GM21737 (cell line): ENCODE data around the gene PGP.

Source experiments
- ATAC-seq: cut with Tn5 transposase; IDR thresholded peaks from one replicate; pipeline ENCODE4 v1.9.1; 2021; ENCODE audit warnings: mild to moderate bottlenecking, moderate library complexity; ENCODE audit not compliant: unreplicated experiment

PGP gene

DNA sequence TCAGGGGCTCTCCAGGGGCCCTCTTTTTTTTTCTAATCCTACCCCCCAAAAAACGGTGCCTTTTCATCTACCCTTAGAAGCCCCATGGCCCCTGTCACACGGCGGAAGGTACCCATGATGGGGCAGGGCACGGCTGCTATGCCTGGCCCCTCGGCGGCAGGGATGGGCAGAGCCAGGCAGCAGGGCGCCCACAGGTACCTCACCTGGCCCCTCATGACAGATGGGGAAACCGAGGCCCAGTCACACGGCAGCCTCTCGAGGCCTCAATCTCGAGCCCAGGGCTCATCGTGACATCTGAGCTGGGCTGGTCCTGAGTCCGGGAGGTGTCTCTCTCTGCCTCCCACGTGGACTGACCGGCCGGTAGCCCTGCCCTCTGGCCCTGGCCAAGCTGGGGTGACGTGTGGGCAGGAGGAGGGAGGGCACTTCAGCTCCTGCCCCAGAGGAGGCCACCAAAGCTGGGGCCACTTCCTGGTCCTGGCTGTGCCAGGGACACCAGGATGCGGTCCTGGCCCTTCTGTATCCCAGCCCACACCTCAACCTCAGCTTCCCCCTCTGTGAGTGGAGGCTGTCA, 47.5 kb downstream of the PGP start:
- no peak for ATAC-seq

GRCh38 chr16:2166263-2167067, 48.2 kb downstream of the PGP start:
- no peak for ATAC-seq

GRCh38 chr16:2165861-2166260, 48.8 kb downstream of the PGP start:
- ATAC-seq, result no peak

- no peak for ATAC-seq
Measured at GRCh38 chr16:2163211-2163881, 51.3 kb downstream of the PGP start.

GRCh38 chr16:2162676-2163118, 51.9 kb downstream of the PGP start:
- ATAC-seq, result no peak

DNA sequence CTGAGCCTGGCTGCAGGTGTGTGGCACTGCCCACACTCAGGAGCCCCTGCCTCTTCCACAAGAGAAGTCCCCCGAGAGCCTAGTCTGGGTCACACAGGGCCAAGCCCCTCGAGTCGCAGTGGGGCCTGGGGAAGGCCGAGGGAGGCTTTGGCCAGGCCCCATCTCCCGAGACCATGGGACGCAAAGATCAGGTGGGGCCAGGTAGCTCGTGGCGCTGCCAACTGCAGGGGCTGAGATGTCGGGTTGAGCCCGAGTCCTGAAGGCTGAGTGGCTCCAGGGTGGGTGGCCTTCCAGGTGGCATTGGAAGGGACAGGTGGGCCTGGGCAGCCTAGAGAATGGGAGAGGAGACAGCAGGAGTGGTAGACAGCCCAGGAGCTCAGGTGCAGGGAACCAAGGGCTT, 52.7 kb downstream of the PGP start:
- no peak for ATAC-seq
